Measurements from ENCODE around the gene CPS1.

GRCh38 chr2:210676067-210676466 is 119.7 kb downstream of the CPS1 start:
- TF ChIP-seq CTCF (IDR thresholded peaks at IDR 0.05; ENCODE audit: insufficient read depth, low read depth, low read length) = no peak
- TF ChIP-seq EZH2 (IDR thresholded peaks at IDR 0.05; ENCODE audit: insufficient read depth, low read length) = no peak

All from astrocyte (in vitro differentiated cells and primary cell).